ENCODE measurements around the gene HACD2. TPM values are rescaled to one million over a fixed set of nuclear protein-coding genes. Genes with fewer than 3 reads are reported as not detected.

Gene HACD2
- total and polyA plus RNA-seq, 5 donors, result 11.8 to 37.8 (median 20.8) TPM

DNA sequence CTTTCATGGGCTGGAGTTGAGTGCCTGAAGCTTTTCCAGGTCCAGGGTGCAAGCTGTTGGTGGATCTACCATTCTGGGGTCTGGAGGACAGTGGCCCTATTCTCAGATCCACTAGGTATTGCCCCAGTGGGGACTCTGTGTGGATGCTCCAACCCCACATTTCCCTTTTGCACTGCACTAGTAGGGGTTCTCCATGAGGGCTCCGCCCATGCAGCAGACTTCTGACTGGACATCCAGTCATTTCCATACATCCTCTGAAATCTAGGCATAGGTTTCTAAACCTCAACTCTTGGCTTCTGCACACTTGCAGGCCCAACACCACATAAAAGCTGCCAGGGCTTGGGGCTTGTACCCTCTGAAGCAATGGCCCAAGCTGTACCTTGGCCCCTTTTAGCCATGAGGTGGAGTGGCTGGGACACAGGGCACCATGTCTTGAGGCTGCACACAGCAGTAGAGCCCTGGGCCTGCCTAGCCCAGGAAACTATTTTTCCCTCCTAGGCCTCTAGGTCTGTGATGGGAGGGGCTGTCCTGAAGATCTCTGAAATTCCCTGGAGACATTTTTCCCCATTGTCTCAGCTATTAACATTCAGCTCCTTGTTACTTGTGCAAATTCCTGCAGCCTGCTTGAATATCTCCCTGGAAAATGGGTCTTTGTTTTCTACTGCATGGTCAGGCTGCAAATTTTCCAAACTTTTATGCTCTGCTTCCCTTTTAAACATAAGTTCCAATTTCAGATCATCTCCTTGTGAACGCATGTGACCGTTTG, 6.0 kb upstream of the HACD2 start:
- H3K27ac ChIP-seq (ENCODE audit: low read length), result no peak overlapping the region
- H3K27me3 ChIP-seq (ENCODE audit: control insufficient read depth, insufficient read depth), result no peaks in the 10 kb centered on the region
- no peak for ATAC-seq
- H3K9me3 ChIP-seq (ENCODE audit: control insufficient read depth, low read length), result peaks cover 3% of the 10 kb centered on the region
- DNase-seq, result no peak
- H3K4me1 ChIP-seq (ENCODE audit: control insufficient read depth, insufficient read depth, low read length), result peaks cover under 1% of the 10 kb centered on the region
- intact Hi-C loops (cut with DNase I), result no loop called here
- H3K4me3 ChIP-seq (ENCODE audit: low read length), result no peak overlapping the region
- 99% methylated on average over 3 of the region's 3 CpGs for WGBS

DNA sequence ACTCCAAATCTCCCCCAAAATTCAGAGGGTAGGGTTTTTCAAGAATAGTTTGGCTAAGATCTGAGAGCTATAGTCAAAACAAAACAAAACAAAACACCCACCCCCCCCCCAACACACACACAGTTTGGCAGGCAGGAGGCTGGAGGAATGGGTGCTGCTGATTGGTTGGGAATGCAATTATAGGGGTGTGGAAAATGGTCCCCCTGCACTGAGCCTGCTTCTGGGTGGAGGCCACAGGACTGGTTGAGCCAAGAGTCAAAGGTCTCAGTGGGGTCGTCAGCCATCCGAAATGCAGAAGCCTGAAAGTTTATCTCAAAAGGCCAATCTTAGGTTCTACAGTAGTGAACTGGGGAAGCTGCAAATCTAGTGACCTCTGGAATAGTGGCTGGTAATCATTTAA, 2.5 kb upstream of the HACD2 start:
- peak overlapping the region; percentile 55 for H3K27ac ChIP-seq (ENCODE audit: low read length)
- H3K27me3 ChIP-seq (ENCODE audit: control insufficient read depth, insufficient read depth), result no peaks in the 10 kb centered on the region
- DNase-seq, result no peak
- peaks cover 3% of the 10 kb centered on the region for H3K9me3 ChIP-seq (ENCODE audit: control insufficient read depth, low read length)
- 53% methylated on average over 2 of the region's 2 CpGs for WGBS
- H3K4me1 ChIP-seq (ENCODE audit: control insufficient read depth, insufficient read depth, low read length), result no peaks in the 10 kb centered on the region
- no peak for ATAC-seq
- H3K4me3 ChIP-seq (ENCODE audit: low read length), result no peak overlapping the region
- intact Hi-C loops (cut with DNase I), result no loop called here

GRCh38 chr3:123586968-123587367, 2.1 kb upstream of the HACD2 start:
- DNase-seq, result no peak
- H3K4me3 ChIP-seq (ENCODE audit: low read length), result no peak overlapping the region
- H3K9me3 ChIP-seq (ENCODE audit: control insufficient read depth, low read length), result peaks cover 3% of the 10 kb centered on the region
- ATAC-seq, result no peak
- intact Hi-C loops (cut with DNase I), result no loop called here
- H3K27ac ChIP-seq (ENCODE audit: low read length), result no peak overlapping the region
- WGBS, result 65% methylated on average over 2 of the region's 2 CpGs
- H3K27me3 ChIP-seq (ENCODE audit: control insufficient read depth, insufficient read depth), result no peaks in the 10 kb centered on the region
- H3K4me1 ChIP-seq (ENCODE audit: control insufficient read depth, insufficient read depth, low read length), result no peaks in the 10 kb centered on the region

- DNase-seq, result peak in 2 of 3 donors; percentile 31 to 50
- Histone ChIP-seq H3K27ac (ENCODE audit: low read length) (peak overlapping the region; percentile 47), H3K4me1 (ENCODE audit: control insufficient read depth, insufficient read depth, low read length) (no peaks in the 10 kb centered on the region), H3K27me3 (ENCODE audit: control insufficient read depth, insufficient read depth) (no peaks in the 10 kb centered on the region), H3K9me3 (ENCODE audit: control insufficient read depth, low read length) (peaks cover 3% of the 10 kb centered on the region), H3K4me3 (ENCODE audit: low read length) (peak overlapping the region; percentile 73)
- 7% methylated on average over 10 of the region's 10 CpGs for WGBS
- no peak for ATAC-seq
- intact Hi-C loops (cut with DNase I), result no loop called here
These were observed 1.3 kb upstream of the HACD2 start for GRCh38 chr3:123586131-123586530.

GRCh38 chr3:123584284-123584987, 417 bp downstream of the HACD2 start:
- H3K4me3 ChIP-seq (ENCODE audit: low read length), result peak overlapping the region; percentile 83
- H3K27me3 ChIP-seq (ENCODE audit: control insufficient read depth, insufficient read depth), result no peaks in the 10 kb centered on the region
- WGBS, result under 1% methylated on average over 65 of the region's 65 CpGs
- intact Hi-C loops (cut with DNase I), result no loop called here
- ATAC-seq (peak; percentile 62 to 70), DNase-seq (peak in 1 of 3 donors; percentile 85)
- no peaks in the 10 kb centered on the region for H3K9me3 ChIP-seq (ENCODE audit: control insufficient read depth, low read length)
- no peaks in the 10 kb centered on the region for H3K4me1 ChIP-seq (ENCODE audit: control insufficient read depth, insufficient read depth, low read length)
- peak overlapping the region; percentile 65 for H3K27ac ChIP-seq (ENCODE audit: low read length)

DNA sequence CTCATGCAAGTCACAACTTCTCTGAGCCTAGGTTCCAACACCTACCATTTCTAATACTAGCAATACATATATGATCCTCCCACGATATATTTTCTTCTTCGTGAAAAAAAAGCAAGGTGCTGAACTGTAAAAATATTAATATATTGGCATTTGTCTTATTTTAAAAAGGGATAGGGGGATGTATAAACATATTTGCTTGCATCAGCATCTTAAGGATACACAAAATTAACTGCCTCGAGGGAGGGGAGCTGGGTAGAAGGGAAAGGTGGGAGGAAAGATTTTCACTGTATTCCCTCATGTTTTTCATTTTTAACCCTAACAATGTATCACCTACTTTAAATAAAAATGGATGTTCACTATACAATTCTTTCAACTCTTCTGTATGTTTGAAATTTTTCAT, 1.3 kb downstream of the HACD2 start:
- H3K4me1 ChIP-seq (ENCODE audit: control insufficient read depth, insufficient read depth, low read length), result no peaks in the 10 kb centered on the region
- no peak for ATAC-seq
- H3K4me3 ChIP-seq (ENCODE audit: low read length), result no peak overlapping the region
- intact Hi-C loops (cut with DNase I), result no loop called here
- WGBS, result 70% methylated on average over 3 of the region's 3 CpGs
- no peak for DNase-seq
- no peaks in the 10 kb centered on the region for H3K9me3 ChIP-seq (ENCODE audit: control insufficient read depth, low read length)
- H3K27ac ChIP-seq (ENCODE audit: low read length), result no peak overlapping the region
- no peaks in the 10 kb centered on the region for H3K27me3 ChIP-seq (ENCODE audit: control insufficient read depth, insufficient read depth)

DNA sequence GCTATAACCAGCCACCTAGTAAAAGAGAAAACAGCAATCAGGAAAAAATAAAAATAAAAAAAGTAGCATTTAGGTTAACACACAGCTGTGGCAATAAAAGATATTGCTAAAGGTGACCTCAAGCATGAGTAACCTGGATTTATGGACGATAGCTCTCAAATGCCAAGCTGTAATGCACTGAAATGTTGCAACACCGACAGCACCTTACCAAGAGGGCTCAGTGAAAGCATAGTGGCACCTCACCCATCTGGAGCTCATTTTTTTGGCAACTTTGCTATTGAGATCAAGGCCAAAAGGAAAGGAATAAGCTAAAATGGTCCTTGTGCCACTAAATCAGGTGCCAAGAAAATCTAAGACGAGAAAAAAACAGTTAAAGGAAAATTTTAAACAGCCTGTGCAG, 2.5 kb downstream of the HACD2 start:
- no peak overlapping the region for H3K27ac ChIP-seq (ENCODE audit: low read length)
- H3K9me3 ChIP-seq (ENCODE audit: control insufficient read depth, low read length), result no peaks in the 10 kb centered on the region
- H3K4me1 ChIP-seq (ENCODE audit: control insufficient read depth, insufficient read depth, low read length), result no peaks in the 10 kb centered on the region
- no peak for DNase-seq
- no peak for ATAC-seq
- H3K4me3 ChIP-seq (ENCODE audit: low read length), result no peak overlapping the region
- intact Hi-C loops (cut with DNase I), result no loop called here
- WGBS, result 84% methylated on average over 3 of the region's 3 CpGs
- no peaks in the 10 kb centered on the region for H3K27me3 ChIP-seq (ENCODE audit: control insufficient read depth, insufficient read depth)

DNA sequence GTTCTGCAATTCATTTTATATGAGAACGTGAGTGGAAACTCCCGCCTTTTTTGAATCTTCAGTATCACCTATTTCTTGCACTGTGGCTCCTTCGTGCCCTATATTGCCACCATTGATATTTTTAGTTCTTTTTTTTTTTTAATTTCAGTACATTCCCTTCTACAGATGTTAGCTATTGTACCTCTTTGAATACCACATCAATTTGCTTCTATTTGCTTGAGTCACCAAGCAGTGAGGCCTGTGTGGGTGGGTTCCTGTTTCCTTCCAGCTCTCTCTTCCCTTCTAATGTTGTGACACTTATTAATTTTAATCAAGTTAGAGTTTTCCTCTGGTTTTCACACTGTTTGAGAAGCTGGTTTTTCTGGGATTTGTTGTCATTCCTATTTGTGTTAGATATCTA, 8.7 kb downstream of the HACD2 start:
- Histone ChIP-seq H3K9me3 (ENCODE audit: control insufficient read depth, low read length) (no peaks in the 10 kb centered on the region), H3K27ac (ENCODE audit: low read length) (no peak overlapping the region), H3K4me1 (ENCODE audit: control insufficient read depth, insufficient read depth, low read length) (no peaks in the 10 kb centered on the region), H3K4me3 (ENCODE audit: low read length) (no peak overlapping the region), H3K27me3 (ENCODE audit: control insufficient read depth, insufficient read depth) (no peaks in the 10 kb centered on the region)
- ATAC-seq (no peak), DNase-seq (no peak)
- 83% methylated on average over 3 of the region's 3 CpGs for WGBS
- intact Hi-C loops (cut with DNase I), result no loop called here

- 92% methylated on average over 2 of the region's 2 CpGs for whole genome bisulfite sequencing
- H3K27ac ChIP-seq (ENCODE audit: low read length), result no peak overlapping the region
- no peak overlapping the region for H3K4me3 ChIP-seq (ENCODE audit: low read length)
- H3K4me1 ChIP-seq (ENCODE audit: control insufficient read depth, insufficient read depth, low read length), result no peaks in the 10 kb centered on the region
- DNase-seq (no peak), ATAC-seq (no peak)
- no peaks in the 10 kb centered on the region for H3K9me3 ChIP-seq (ENCODE audit: control insufficient read depth, low read length)
- intact Hi-C loops (cut with DNase I), result no loop called here
- no peaks in the 10 kb centered on the region for H3K27me3 ChIP-seq (ENCODE audit: control insufficient read depth, insufficient read depth)
These were observed 12.9 kb downstream of the HACD2 start for GRCh38 chr3:123571973-123572365.

GRCh38 chr3:123571264-123571972, 13.4 kb downstream of the HACD2 start:
- WGBS, result 60% methylated on average over 4 of the region's 4 CpGs
- no peaks in the 10 kb centered on the region for H3K27me3 ChIP-seq (ENCODE audit: control insufficient read depth, insufficient read depth)
- no peak overlapping the region for H3K4me3 ChIP-seq (ENCODE audit: low read length)
- no peak overlapping the region for H3K27ac ChIP-seq (ENCODE audit: low read length)
- H3K4me1 ChIP-seq (ENCODE audit: control insufficient read depth, insufficient read depth, low read length), result no peaks in the 10 kb centered on the region
- peak in 1 of 3 donors; percentile 40 for DNase-seq
- H3K9me3 ChIP-seq (ENCODE audit: control insufficient read depth, low read length), result no peaks in the 10 kb centered on the region
- no peak for ATAC-seq
- intact Hi-C loops (cut with DNase I), result no loop called here

GRCh38 chr3:123568875-123569274, 16.0 kb downstream of the HACD2 start:
- Histone ChIP-seq H3K4me1 (ENCODE audit: control insufficient read depth, insufficient read depth, low read length) (no peaks in the 10 kb centered on the region), H3K9me3 (ENCODE audit: control insufficient read depth, low read length) (no peaks in the 10 kb centered on the region), H3K4me3 (ENCODE audit: low read length) (no peak overlapping the region), H3K27me3 (ENCODE audit: control insufficient read depth, insufficient read depth) (no peaks in the 10 kb centered on the region), H3K27ac (ENCODE audit: low read length) (no peak overlapping the region)
- DNase-seq (no peak), ATAC-seq (no peak)
- intact Hi-C loops (cut with DNase I), result no loop called here
